HepG2 (cell line): ENCODE measurements around the gene CAPN7. TPM values are rescaled to one million over a fixed set of nuclear protein-coding genes. Genes with fewer than 3 reads are reported as not detected.

Experiments
- CTCF ChIP-seq: sonication (generic); formaldehyde crosslinking; IDR thresholded peaks from 2 replicates; pipeline ENCODE4 v1.5.0; 2020; ENCODE audit warnings: mild to moderate bottlenecking, missing genetic modification reagents, moderate library complexity
- HDAC1 ChIP-seq: sonication (generic); formaldehyde crosslinking; IDR thresholded peaks from 2 replicates; pipeline ENCODE4 v1.5.1; 2020; ENCODE audit warnings: mild to moderate bottlenecking, missing genetic modification reagents
- LCORL ChIP-seq, 2 experiments: fragments of 450-650 bp in 1 of 2; sonication (generic) in 1 of 2; formaldehyde crosslinking in 1 of 2; IDR thresholded peaks; 2 replicates each; pipeline versions ENCODE4 v1.5.0 to v1.6.1; 2017 to 2020; ENCODE audit warnings: antibody characterized with exemption in 1 of 2, missing genetic modification reagents in 1 of 2
- MIER3 ChIP-seq: IDR thresholded peaks from 2 replicates; pipeline ENCODE4 v1.6.1; 2016; ENCODE audit warnings: missing compliant biosample characterization, borderline replicate concordance
- SIN3B ChIP-seq: fragments of 150-350 bp; IDR thresholded peaks from 2 replicates; pipeline ENCODE4 v1.6.1; 2014; ENCODE audit warnings: low read length
- SIX1 ChIP-seq: sonication (generic); formaldehyde crosslinking; IDR thresholded peaks from 2 replicates; pipeline ENCODE4 v1.4.0; 2020; ENCODE audit warnings: missing genetic modification reagents, borderline replicate concordance
- SNRNP70 ChIP-seq: fragments of 200-400 bp; formaldehyde crosslinking; IDR thresholded peaks from 2 replicates; pipeline ENCODE4 v1.6.1; 2017; ENCODE audit warnings: mild to moderate bottlenecking, low read depth, low read length, moderate library complexity
- TEAD2 ChIP-seq: sonication (generic); formaldehyde crosslinking; IDR thresholded peaks from 2 replicates; pipeline ENCODE4 v1.9.0; 2021; ENCODE audit warnings: missing genetic modification reagents
- ZNF12 ChIP-seq: sonication (generic); formaldehyde crosslinking; IDR thresholded peaks from 2 replicates; pipeline ENCODE4 v1.5.0; 2020; ENCODE audit warnings: missing genetic modification reagents
- ZNF207 ChIP-seq: fragments of 450-650 bp; IDR thresholded peaks from 2 replicates; pipeline ENCODE4 v1.6.1; 2016; ENCODE audit warnings: antibody characterized with exemption, borderline replicate concordance
- ZNF232 ChIP-seq: sonication (generic); formaldehyde crosslinking; IDR thresholded peaks from 2 replicates; pipeline ENCODE4 v1.4.0; 2020; ENCODE audit warnings: missing genetic modification reagents, borderline replicate concordance
- ZNF34 ChIP-seq: sonication (generic); formaldehyde crosslinking; IDR thresholded peaks from 2 replicates; pipeline ENCODE4 v1.4.0; 2020; ENCODE audit warnings: mild to moderate bottlenecking, missing genetic modification reagents, borderline replicate concordance
- ZNF468 ChIP-seq: sonication (generic); formaldehyde crosslinking; IDR thresholded peaks from 2 replicates; pipeline ENCODE4 v1.8.0; 2022; ENCODE audit warnings: mild to moderate bottlenecking, moderate library complexity, missing genetic modification reagents
- ZNF616 ChIP-seq: sonication (generic); formaldehyde crosslinking; IDR thresholded peaks from 2 replicates; pipeline ENCODE4 v1.5.0; 2020; ENCODE audit warnings: low read depth, mild to moderate bottlenecking, missing genetic modification reagents
- ZNF761 ChIP-seq: sonication (generic); formaldehyde crosslinking; conservative IDR thresholded peaks from 2 replicates; pipeline ENCODE4 v1.4.0; 2020; ENCODE audit warnings: mild to moderate bottlenecking, missing genetic modification reagents
- polyA plus RNA-seq, 8 experiments: library from polyadenylated mRNA; depleted of rRNA in 3 of 8; stranded (reverse) in 7 of 8; unstranded in 1 of 8; fragments of >200 nt; fragmentation: Illumina TruSeq in 4 of 8; extraction: Trizol in 4 of 8; gene quantifications; 2 replicates each; pipeline versions ENCODE4 v1.2.1 to v1.2.3, GENCODE V29; 2011 to 2016; ENCODE audit warnings: low read depth in 4 of 8, missing spikeins in 1 of 8, mixed read lengths in 1 of 8; ENCODE audit not compliant: insufficient read depth in 1 of 8
- total RNA-seq, 5 experiments: library from RNA; depleted of rRNA; stranded (reverse); fragments of >200 nt; fragmentation: Illumina TruSeq; extraction: Trizol; gene quantifications; 2 replicates each; pipeline ENCODE4 v1.2.3, GENCODE V29; 2016; ENCODE audit warnings: low read depth in 1 of 5

CAPN7 gene
- total and polyA plus RNA-seq, 2 of the 13 experiments (the other 11 are each of a cell fraction or from before 2014, with no cell fraction given), result 16.7 to 36.8 TPM

- TF ChIP-seq ZNF207 (no peak), MIER3 (CRISPR knock-in tag) (peak; percentile 36; the same call in 1 of the 2 replicates), SIN3B (no peak), TEAD2 (CRISPR knock-in tag) (no peak), ZNF761 (CRISPR knock-in tag) (no peak), ZNF12 (CRISPR knock-in tag) (peak; percentile 48; the same call in 1 of the 2 replicates), ZNF232 (CRISPR knock-in tag) (no peak), SIX1 (CRISPR knock-in tag) (no peak), HDAC1 (CRISPR knock-in tag) (peak; percentile 81), CTCF (CRISPR knock-in tag) (peak; percentile 70), LCORL (IDR thresholded peaks at IDR 0.05) (no peak), LCORL (CRISPR knock-in tag; IDR thresholded peaks at IDR 0.05) (0 out of 2 replicates have a peak, but pooled peaks have one; percentile 33), ZNF468 (peak; percentile 16), SNRNP70 (no peak), ZNF34 (CRISPR knock-in tag) (0 out of 2 replicates have a peak, but pooled peaks have one; percentile 50), ZNF616 (no peak)
- TF ChIP-seq, all 625 proteins: peak for 307
Measured at GRCh38 chr3:15205934-15206661, at the start of gene CAPN7 (continued).
